SK-N-MC (cell line): ENCODE results near the gene AMER3.

ENCODE experiments used
- EZH2 ChIP-seq: fragments of 200-600 bp; sonication (generic); IDR thresholded peaks from one replicate; pipeline ENCODE4 v1.6.1; 2017; ENCODE audit warnings: antibody characterized with exemption
- FOXP2 ChIP-seq: optimal IDR thresholded peaks from 2 replicates; pipeline ENCODE3; 2011; ENCODE audit warnings: mild to moderate bottlenecking, moderate library complexity; ENCODE audit not compliant: insufficient read depth; ENCODE audit errors: extremely low read length, control extremely low read depth
- POLR2AphosphoS5 ChIP-seq: IDR thresholded peaks from 2 replicates; pipeline ENCODE4 v1.6.1; 2012; ENCODE audit warnings: mild to moderate bottlenecking, low read depth, low read length, borderline replicate concordance

DNA sequence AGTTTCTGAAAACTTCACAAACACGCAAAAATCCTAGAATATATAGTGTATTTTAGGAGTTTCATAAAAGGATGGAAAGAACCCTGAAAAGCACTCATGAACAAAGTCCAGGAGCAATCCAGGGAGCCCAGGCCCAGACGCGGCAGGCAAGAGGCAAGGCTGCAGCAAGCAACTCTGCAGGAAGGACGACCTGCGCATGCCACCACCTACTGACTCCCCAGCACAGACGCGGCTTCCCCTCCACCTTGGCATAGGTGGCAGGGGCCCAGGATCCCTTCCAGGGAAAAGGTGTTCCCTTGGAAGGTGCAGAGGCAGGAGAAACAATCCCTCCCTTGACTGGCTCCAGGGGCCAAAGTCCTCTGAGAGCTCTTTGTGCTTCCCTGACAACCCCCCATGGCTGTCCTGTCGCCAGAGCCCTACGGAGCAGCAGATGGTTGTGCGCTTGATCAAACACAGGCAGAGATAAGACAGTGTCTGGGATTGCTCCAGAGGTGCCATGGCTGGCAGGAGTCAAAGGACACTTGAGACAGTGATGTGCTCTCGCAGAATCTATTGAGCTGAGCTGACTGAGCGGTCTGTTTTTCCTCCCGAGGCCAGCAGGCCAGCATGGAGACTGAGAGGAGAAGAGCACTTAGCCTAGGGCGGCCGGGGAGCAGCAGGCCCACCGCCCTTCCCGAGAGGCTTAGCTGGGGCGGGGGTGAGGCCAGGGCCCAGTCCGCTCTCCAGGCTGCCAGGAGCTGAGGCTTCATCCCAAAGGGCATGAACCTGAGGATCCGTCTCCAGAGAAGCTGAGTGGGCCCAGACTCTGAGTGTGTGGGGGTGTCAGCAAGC, 10.8 kb upstream of the AMER3 start:
- TF ChIP-seq POLR2AphosphoS5: no peak
- TF ChIP-seq EZH2: no peak
- no peak for TF ChIP-seq FOXP2
